Bronchial epithelial cell (primary cell): Measurements from ENCODE around the gene C14orf132. TPM values are rescaled to one million over a fixed set of nuclear protein-coding genes. Genes with fewer than 3 reads are reported as not detected.

Experiments
- DNase-seq: peaks from one replicate; pipeline ENCODE4 v3.0.0-alpha.2; 2010; ENCODE audit warnings: low read depth
- FAIRE-seq: peaks from 2 replicates; lab custom pipeline; 2011; peaks lifted over from hg19 to GRCh38; lab: Jason Lieb, UNC
- H3K27me3 ChIP-seq: 2 replicates; pipeline ENCODE4 v1.5.1; 2011; ENCODE audit warnings: low read length; ENCODE audit not compliant: control insufficient read depth, insufficient read depth
- H3K36me3 ChIP-seq: 2 replicates; pipeline ENCODE4 v1.5.1; 2011; ENCODE audit warnings: low read length; ENCODE audit not compliant: control insufficient read depth, insufficient read depth
- H3K4me3 ChIP-seq: 2 replicates; pipeline ENCODE4 v1.5.1; 2011; ENCODE audit warnings: mild to moderate bottlenecking, low read depth, low read length, control low read depth
- CTCF ChIP-seq: IDR thresholded peaks from 2 replicates; pipeline ENCODE4 v1.5.1; 2011; ENCODE audit warnings: mild to moderate bottlenecking, moderate library complexity, low read length, control low read depth, inconsistent platforms; ENCODE audit not compliant: insufficient read depth, severe bottlenecking
- total RNA-seq: library from RNA; depleted of rRNA; stranded (reverse); fragments of >200 nt; gene quantifications from 2 replicates; pipeline ENCODE4 v1.2.1, GENCODE V29; 2014

The C14orf132 gene
- total RNA-seq, 1 donor from 2014 or later: 1.1 TPM

- FAIRE-seq (no peak), DNase-seq (no peak)
- Histone ChIP-seq H3K36me3 (no peaks in the 10 kb centered on the region), H3K4me3 (no peak overlapping the region), H3K27me3 (peaks cover 5% of the 10 kb centered on the region)
- no peak for TF ChIP-seq CTCF
These were observed 21.3 kb upstream of the C14orf132 start for GRCh38 chr14:96017882-96018281.

- no peak for FAIRE-seq
- Histone ChIP-seq H3K27me3 (peaks cover 4% of the 10 kb centered on the region), H3K36me3 (no peaks in the 10 kb centered on the region), H3K4me3 (no peak overlapping the region)
- no peak for TF ChIP-seq CTCF
- no peak for DNase-seq
These were observed 11.5 kb upstream of the C14orf132 start for GRCh38 chr14:96027431-96028355.

- H3K36me3 ChIP-seq: no peaks in the 10 kb centered on the region
- TF ChIP-seq CTCF: no peak
- DNase-seq: no peak
- no peak for FAIRE-seq
- H3K27me3 ChIP-seq: peaks cover 4% of the 10 kb centered on the region
- no peak overlapping the region for H3K4me3 ChIP-seq
These were observed 10.0 kb upstream of the C14orf132 start for GRCh38 chr14:96029089-96029645.

- DNase-seq: no peak
- no peak for TF ChIP-seq CTCF
- Histone ChIP-seq H3K36me3 (no peaks in the 10 kb centered on the region), H3K4me3 (no peak overlapping the region), H3K27me3 (peaks cover 4% of the 10 kb centered on the region)
- no peak for FAIRE-seq
These were observed 8.9 kb upstream of the C14orf132 start for GRCh38 chr14:96030108-96030760.

GRCh38 chr14:96031691-96032090 lies 7.5 kb upstream of the C14orf132 start:
- no peak overlapping the region for H3K4me3 ChIP-seq
- no peak for TF ChIP-seq CTCF
- FAIRE-seq (no peak), DNase-seq (no peak)
- H3K27me3 ChIP-seq: peaks cover 4% of the 10 kb centered on the region
- no peaks in the 10 kb centered on the region for H3K36me3 ChIP-seq
